NCI-H1436 treated with DMSO at 0.1 percent for 48 hours (cell line): ENCODE measurements around the gene TRIOBP.
A peak's percentile ranks its signal among the peaks of the same experiment; 100 is the strongest.

Experiments
- DNase-seq: peaks from one replicate; lab custom pipeline; 2025; lab: John Stamatoyannopoulos, UW

Gene TRIOBP

DNA sequence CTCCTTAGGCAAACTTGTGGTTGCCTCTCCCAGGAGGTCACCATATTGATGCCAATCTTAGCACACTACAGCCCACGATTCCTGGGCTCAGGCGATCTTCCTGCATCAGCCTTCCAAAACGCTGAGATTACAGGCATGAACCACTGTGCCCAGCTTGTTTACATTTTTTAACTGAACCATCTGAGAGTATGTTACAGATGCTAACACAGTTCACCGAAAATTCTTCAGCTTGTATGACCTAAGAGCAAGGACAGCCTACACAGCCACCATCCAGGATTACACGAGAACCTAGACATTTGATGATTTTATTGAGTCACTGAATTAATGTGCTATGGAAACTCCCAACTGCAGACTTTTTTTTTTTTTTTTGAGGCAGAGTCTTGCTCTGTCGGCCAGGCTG lies 27.3 kb upstream of the TRIOBP start:
- no peak for DNase-seq

DNA sequence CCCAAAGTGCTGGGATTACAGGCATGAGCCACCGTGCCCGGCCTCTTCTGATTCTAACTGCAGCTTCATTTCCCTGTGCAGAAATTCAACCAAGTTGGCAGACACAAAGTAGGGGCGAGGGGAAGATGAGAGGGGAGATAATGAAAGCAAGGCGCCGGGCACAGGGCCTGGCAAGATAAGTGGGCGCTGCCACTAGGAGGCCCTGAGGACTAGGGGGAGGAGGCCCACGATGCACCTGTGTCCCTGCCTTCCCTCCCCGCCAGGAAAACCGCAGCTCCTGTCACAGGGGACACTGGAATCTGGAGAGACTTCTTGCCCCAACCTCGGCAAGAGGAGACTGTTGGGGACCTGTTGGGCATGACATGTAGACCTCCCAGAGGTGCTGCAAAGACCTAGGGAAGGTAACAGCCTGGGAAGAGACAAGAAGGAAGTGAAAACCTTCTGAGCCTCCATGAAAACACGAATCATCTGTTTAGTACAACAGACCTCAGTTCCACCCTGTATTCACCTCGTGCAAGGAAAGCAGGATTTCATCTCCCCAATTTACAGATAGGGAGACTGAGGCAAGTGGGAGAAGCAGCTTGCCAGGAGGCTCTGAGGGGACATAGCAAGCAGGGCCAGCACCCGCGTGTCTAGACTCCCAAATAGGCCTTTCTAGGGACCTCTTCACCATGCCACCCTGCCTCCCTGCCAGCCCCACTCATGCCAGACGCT lies 24.5 kb upstream of the TRIOBP start:
- no peak for DNase-seq

DNA sequence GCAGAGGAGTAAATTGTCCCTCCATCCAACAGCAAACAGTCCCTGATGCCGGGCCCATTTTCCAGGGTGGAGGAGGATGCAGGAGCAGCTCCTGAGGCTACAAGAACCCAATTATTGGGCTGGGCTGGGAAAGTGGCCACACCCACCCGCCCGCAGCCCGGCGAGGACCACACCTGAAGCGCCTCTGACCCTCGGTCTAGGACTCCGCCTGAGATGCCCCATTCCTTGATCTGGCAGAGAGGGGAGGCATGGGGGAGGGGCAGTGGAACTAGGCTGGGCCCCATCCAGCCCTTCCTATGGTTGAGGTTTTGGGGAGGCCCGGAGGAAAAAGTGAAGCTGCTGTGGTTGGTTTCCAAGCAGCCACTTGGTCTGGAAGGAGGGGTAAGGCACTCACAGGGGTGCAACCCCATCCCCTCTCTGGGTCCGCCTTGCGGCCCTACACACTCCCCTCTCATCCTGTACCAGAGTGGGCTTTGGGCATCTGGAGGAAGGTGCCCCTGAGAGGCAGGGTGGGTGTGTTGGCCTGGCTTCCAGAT lies 23.9 kb upstream of the TRIOBP start:
- DNase-seq: no peak

DNA sequence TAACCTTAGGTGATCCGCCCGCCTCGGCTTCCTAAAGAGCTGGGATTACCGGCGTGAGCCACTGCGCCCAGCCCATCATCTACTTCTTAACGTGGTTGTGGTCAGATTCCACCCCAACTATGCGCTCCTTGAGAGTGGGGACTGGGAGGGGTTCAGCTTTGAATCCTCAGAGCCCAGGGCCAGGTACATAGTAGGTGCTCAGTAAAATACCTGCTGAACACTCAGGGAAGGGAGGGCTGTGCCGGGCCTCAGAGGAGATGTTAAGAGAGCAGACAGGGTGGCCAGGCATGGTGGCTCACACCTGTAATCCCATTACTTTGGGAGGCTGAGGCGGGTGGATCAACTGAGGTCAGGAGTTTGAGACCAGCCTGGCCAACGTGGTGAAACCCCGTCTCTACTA lies 22.6 kb upstream of the TRIOBP start:
- DNase-seq: no peak

DNA sequence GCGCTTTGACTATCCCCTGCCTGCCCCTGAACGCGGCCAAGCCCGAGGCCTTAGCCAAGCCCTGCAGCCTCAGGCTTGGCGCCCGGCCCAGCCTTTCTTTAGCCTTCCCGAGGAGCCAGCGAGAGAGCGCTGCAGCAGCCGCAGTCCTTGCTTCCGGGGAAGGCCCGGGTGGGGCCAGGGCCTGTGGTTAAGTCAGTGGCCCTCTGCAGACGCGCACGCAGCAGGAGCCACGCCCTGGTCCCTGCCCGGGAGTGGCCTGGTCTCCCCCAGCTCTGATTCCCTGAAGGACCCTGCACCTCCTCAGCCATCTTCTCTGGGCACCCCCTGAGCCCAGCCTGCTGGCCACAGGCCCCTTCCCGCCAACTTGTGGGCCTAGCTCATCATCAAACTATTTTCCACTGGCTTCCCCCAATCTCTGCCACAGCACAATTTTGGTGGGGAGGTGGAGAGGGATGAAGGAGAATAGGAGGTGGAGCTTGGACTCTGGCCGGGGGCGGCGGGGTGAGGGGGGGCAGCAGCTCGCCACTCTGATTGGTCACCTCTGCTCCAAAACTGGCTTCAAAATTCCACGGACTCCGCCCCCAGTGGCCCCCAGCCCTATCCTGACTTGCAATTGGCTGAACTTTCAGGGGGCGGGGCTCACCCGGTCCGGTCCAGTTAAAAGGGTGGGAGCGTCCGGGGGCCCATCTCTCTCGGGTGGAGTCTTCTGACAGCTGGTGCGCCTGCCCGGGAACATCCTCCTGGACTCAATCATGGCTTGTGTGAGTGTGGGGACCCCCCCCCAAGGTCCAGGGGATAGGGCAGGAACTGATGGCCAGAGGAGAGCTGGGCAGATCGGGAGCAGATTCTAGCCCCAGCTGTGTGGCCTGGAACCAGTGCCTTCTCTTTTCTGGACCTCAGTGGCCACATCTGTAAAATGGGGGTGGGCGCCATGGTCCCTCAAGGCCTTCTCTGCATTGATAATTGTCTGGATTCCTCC lies 21.6 kb upstream of the TRIOBP start, which contains the start of gene LGALS1:
TSS of gene LGALS1 (plus strand) at position 686 of the 979 bp plus-strand sequence. CDS start at position 753, 67 bp downstream.
- no peak for DNase-seq

DNA sequence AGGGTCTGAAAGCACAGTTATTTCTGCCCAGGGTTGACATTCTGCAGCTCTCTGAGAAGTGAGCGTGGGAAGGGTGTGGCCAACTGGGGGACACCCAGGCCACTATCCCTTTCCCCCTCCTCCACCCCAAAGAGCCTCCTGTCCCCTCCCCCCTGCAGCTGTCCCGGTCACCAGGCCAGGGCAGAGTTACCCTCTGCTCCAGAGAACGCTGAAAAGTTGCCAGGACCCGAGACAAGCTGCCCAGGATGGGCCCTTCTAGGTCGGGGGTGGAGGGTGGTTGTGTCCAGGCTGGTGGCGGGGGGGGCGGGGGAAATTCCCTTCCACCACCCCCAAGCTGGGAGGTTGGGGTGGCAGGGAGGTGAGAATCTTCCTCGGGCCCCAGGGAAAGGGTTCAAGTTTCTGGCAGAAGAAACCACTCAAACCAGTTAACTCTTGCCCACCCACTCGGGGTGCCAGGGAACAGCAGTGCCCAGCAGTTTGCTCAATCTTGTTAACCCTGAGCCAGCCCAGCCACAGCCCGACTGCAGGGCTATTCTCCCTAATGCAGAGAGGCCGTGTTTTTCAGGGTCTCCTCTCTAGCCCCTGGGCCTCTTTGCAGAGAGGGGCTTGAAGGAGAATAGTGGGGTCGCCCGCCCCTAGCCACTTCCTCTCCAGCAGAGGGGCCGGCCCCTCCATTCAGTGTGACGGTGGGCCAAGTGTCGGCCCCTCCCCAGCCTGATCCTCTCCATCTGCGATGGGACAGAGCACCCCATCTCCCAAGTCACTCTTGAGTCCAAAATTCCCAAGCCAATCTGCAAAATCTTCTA lies 20.7 kb upstream of the TRIOBP start:
- DNase-seq: no peak

DNA sequence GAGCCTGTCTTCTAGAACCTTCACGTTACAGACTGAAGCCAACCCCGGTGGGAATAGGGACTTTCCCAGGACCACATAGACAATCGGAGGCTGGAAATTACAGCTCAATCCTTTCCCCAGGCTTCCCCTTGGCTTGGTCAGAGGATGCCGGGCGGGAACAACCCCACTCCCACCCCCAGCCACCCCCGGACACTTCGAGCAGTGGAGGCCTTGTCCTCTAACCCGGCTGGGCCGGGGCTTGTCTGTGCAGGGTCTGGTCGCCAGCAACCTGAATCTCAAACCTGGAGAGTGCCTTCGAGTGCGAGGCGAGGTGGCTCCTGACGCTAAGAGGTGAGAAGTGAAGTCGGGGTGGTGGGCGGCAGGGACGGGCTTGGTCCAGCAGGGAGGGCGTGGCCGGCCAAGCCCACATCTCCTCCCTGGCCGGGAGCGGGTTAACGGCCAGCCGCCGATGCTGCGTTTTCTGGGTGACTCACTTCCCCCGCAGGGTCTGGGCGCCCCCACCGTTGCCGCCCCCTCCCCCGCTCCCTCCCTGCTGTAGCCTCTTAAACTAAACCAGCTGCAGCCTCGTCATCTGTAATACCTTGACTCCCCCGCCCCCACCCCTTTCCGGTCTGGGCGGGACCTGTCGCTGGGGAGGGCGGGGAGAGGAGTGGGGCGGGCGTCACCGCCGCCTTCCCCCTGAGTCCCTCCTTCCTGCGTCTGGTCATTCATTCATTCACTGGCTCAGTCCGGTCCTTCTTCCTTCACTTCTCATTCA lies 19.9 kb upstream of the TRIOBP start:
- peak; percentile 14 for DNase-seq

DNA sequence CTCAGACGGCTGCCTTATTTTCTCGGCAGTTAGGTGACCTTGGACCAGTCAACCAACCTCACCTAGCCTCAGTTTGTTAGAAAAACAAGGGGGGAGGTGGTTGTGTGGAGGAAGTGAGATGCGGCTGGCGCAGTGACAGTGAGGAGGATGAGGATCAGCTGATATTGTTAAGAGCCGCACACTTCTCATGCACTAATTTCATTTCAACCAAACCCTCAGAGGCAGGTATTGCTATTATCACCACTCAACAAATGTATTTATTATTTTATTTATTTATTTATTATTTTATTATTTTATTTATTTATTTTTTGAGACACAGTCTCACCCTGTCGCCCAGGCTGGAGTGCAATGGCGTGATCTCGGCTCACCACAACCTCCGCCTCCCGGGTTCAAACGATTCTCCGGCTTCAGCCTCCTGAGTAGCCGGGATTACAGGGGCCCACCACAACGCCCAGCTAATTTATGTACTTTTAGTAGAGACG lies 19.3 kb upstream of the TRIOBP start:
- DNase-seq: no peak

DNA sequence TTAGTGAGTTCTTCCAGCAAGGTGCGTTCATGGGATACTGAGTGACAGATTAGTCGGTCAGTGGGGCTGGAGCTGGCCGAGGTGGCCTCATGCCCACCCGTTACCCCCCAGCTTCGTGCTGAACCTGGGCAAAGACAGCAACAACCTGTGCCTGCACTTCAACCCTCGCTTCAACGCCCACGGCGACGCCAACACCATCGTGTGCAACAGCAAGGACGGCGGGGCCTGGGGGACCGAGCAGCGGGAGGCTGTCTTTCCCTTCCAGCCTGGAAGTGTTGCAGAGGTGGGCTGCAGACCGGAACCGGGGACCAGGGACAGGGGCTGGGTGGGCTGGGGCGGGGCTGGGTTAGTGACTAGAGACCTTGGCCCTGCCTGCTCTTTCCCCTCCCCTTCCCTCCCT lies 18.5 kb upstream of the TRIOBP start:
- no peak for DNase-seq

DNA sequence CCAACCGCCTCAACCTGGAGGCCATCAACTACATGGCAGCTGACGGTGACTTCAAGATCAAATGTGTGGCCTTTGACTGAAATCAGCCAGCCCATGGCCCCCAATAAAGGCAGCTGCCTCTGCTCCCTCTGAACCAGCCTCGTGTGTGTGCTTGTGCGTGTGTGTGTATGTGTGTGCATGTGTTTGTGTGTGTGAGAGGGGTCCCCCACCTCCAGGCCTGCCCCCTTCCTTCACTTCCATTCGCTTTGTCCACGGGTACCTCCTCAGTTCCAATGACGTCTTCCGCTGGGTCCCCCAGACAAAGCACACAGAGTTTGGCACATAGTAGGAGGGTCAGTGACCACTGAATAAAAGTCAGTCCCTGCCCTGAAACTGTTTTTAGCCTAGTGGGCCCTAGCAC lies 17.2 kb upstream of the TRIOBP start:
- DNase-seq: no peak

DNA sequence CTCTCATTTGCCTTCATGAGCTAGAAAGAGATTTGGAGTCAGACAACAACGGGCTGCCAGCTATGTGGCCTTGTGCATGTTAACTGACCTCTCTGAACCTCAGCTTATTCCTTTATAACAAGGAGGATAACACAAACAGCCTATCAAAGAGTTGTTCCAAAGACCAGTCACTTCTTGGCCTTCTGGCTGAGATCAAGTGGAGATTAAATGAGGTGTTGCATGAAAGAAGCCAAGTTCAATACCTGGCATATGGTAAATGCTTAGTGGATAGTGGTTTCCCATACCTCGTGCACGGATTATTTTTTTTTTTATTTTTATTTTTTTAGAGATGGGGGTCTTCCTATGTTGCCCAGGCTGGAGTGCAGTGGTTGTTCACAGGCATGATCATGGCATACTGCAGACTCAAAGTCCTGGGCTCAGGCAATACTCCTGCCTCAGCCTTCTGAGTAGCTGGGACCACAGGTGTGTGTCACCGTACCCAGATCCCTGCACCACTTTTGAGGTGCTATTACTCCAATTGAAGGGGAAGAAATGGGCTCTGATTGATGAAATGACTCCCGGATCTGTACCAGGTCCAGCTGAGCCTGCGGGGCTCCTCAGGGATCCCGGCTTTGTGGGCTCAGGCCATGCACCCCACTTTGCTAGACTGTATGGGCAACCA lies 16.5 kb upstream of the TRIOBP start:
- no peak for DNase-seq

DNA sequence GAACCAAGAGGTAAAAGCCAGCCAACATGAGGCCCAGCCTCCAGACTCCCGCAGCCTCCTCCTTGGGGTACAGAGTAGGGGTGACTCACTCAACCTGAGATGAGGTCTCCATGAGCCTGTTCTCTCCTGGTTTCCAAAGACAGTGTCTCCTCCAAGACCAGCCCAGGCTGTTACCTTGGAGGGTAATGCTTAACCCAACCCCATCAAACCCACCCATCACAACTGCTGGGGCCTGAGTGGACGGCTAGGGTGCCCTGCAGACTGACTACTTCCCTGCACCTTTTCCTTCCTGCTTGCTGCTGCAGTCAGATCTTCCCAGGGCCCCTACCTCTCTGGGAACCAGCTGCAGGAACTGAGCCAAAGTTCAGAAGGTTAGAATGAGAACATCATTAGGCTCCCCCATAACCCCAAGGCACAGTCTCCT lies 15.8 kb upstream of the TRIOBP start:
- DNase-seq: no peak

DNA sequence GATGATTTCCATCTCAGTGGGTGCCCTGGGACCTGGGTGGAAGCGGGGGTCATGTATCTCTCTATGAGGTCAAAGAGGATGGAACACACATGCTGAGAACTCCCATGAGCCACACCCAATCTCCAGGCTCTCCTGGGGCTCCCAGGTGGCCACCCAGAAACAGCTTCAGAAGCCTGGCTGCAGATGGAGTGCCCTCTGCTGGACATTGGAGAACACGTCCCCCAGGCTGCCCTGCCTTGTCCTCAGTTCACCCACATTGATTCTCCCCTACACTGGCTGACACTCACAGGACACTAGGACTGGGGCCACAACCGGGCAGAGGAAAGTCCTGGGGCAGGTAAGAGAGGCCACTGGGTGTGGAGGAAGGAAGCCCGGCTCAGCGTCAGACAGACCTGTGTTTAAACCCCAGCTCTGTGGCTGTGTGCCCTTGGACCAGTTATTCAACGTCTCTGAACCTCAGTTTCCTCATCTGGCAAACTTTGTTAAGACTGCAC lies 15.2 kb upstream of the TRIOBP start:
- DNase-seq: peak; percentile 18

DNA sequence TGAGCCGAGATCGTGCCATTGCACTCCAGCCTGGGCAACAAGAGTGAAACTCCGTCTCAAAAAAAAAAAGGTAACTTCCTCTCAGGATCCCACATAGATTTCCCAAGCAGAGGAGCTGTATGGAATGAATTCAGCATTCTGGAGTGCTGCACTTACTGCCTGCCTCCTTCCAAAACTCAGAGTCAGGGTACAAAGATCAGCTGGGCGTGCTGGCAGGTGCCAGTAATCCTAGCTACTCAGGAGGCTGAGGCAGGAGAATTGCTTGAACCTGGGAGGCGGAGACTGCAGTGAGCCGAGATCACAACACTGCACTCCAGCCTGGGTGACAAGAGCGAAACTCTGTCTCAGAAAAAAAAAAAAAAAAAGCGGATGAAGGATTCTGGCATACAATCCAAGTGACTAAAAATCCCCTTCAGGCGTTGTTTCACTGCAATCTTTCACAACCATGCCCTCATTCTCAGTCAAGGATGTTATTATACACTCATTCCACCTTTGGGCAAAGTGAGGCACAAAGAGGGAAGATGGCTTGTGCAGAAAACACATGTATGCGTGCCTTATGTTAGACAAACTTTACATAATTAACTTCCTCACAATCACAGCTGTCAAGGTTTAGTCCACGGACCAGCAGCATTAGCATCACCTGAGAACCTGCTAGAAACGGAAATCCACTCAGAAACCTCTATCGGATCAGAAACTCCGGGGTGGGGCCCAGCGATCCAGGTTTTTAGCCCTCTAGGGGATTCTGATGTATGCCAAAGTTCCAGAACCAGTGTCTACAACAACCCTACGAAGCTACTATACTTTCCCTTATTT lies 11.8 kb upstream of the TRIOBP start:
- DNase-seq: no peak

DNA sequence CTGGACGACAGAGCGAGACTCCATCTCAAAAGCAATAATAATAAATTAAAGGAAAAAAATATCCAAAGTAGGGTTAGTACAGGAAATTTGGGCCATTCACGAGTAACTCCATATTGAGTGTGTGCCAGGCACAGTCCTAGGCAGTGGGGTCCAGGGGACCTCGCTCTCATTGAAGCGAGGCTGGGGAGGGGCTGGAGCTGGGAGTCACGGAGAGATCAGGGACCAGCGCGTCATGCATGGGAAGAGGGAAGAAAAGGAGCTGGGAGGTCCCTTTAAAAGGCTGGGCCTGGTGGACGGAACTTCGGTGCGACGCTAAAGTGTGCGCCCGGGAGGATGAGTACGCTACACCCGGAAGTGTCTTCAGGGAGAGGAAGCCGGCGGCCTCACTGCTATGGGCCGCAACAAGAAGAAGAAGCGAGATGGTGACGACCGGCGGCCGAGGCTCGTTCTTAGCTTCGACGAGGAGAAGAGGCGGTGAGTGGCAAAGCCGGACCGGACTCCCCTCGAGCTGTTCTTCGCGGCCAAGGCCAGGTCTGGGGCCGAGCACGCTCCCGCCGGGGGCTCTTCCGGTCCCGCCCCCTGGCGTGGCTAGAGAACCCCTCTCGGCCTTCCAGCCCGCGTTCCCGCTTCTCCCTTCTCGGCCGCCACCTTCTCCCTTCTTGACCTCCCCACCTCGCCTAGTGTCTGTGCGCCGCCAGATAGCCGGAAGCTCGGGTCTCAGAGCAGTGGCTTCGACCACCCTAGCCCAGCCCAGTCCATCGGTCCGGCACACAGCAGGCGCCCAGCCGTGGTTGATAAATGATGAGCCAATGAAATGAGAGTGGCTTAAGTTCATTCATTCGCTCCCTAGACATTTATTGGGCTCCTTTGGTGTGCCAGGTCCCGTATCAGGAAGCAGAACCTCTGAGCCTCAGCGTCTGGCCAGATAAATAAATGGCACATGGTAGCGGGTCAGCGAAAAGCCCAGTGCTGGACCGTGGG lies 10.6 kb upstream of the TRIOBP start, which contains the start of gene NOL12:
TSS of gene NOL12 (plus strand) at position 342 of the 981 bp plus-strand sequence. CDS start at position 392, 50 bp downstream.
- DNase-seq: no peak

DNA sequence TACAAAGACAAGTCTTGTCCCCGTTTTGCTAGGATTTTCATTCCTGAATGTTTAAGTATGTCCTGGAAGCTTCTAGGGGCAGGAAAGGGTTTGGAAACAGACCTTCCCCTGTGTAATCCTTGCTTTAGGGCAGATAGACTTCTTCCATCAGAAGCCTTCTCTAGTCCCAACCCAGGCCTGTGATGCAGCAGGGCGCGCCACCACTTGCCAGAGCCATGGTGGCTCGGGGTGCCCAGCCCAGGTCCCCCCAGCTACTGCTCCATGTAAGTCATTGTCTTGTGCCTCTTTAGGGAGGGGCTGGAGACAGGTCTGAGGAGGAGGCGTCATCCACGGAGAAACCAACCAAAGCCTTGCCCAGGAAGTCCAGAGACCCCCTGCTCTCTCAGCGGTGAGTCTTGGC lies 6.4 kb upstream of the TRIOBP start:
- DNase-seq: no peak

DNA sequence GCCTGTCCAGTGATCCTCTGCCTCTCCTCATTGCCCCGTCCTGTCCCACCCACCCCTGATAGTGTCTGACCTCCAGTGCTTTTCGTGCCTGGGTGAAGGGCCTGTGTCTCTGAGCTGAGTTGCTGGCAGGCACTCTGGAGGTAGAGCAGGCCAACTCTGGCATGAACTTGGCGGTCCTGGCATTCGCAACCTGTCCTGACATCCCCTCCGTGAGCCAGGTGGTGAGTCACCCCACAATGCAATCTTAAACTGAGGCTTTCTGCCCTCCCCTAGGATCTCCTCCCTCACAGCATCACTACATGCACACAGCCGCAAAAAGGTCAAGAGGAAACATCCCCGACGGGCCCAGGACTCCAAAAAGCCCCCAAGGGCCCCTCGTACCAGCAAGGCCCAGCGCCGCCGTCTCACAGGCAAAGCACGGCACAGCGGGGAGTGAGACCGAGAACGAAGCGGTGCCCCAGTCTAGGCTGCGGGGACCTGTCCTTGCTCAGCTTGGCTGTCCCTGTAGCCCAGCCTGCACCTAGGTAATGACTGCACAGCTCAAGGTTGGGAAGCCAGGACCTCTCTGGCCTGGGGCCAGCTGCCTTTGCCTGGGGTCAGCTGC lies 5.8 kb upstream of the TRIOBP start:
- no peak for DNase-seq
